ENCODE measurements around the gene SPDYE17.
"Not testable (repeated sequence)": the region's sequence is repeated elsewhere in the genome, so short reads cannot be mapped to it uniquely, and the experiment has no call there.

Gene SPDYE17

GRCh38 chr7:76996932-76997331 is 35.2 kb downstream of the SPDYE17 start:
- H3K27ac ChIP-seq (ENCODE audit: low read length); H3K36me3 ChIP-seq (ENCODE audit: control insufficient read depth, low read depth, low read length); H3K27me3 ChIP-seq (ENCODE audit: control insufficient read depth, insufficient read depth, low read length); H3K9ac ChIP-seq (ENCODE audit: low read length); H3K9me3 ChIP-seq (ENCODE audit: control insufficient read depth, low read depth, low read length); H3K4me1 ChIP-seq (ENCODE audit: control insufficient read depth, low read depth, low read length); H3K4me3 ChIP-seq (ENCODE audit: low read length): not testable (repeated sequence)

DNA sequence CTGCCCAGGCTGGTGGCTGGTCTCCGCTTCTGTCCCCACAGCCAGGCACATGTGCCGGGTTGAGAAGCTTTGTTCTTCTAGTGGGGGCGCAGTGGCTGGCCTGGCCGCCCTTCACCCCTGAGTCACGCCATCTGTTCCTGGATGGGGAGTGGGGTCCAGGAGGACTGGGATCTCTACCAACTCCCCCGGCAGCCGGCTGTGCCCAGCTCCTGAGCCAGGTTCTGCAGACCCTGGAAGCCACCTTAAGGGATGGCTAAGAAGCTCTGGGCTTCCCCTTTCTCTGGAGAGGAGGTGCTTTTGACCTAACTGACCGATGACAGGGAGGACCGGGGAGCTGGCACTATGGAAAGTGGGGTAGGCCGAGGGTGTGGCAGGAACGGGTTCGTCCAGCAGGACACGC is 37.9 kb downstream of the SPDYE17 start:
- H3K9me3 ChIP-seq (ENCODE audit: control insufficient read depth, low read depth, low read length); H3K36me3 ChIP-seq (ENCODE audit: control insufficient read depth, low read depth, low read length); H3K4me3 ChIP-seq (ENCODE audit: low read length); H3K4me1 ChIP-seq (ENCODE audit: control insufficient read depth, low read depth, low read length); H3K27me3 ChIP-seq (ENCODE audit: control insufficient read depth, insufficient read depth, low read length); H3K27ac ChIP-seq (ENCODE audit: low read length); H3K9ac ChIP-seq (ENCODE audit: low read length): not testable (repeated sequence)

- not testable (repeated sequence) for H3K4me3 ChIP-seq (ENCODE audit: low read length); H3K36me3 ChIP-seq (ENCODE audit: control insufficient read depth, low read depth, low read length); H3K9ac ChIP-seq (ENCODE audit: low read length); H3K9me3 ChIP-seq (ENCODE audit: control insufficient read depth, low read depth, low read length); H3K27ac ChIP-seq (ENCODE audit: low read length); H3K4me1 ChIP-seq (ENCODE audit: control insufficient read depth, low read depth, low read length); H3K27me3 ChIP-seq (ENCODE audit: control insufficient read depth, insufficient read depth, low read length)
Observed at GRCh38 chr7:76993831-76994230, 38.3 kb downstream of the SPDYE17 start.

DNA sequence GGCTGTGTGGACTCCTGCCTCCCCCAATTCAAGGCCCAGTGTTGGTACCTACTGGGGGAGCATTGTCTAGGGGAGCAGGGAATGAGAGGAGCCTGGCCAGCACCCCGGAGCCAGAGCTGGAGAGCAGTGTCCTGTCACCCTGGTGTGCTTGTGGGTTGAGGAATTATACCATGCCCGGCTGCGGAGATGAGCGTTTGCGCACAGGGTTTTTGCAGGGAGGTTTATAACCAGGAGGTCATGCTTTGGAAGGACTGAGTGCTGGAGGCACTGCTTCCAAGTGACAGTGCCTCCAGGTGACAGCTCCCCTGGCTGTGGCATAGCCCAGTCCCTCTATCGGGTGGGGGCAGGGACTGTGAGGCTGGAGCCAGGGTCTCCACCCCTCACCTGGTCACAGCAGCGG is 39.3 kb downstream of the SPDYE17 start:
- not testable (repeated sequence) for H3K9me3 ChIP-seq (ENCODE audit: control insufficient read depth, low read depth, low read length); H3K4me3 ChIP-seq (ENCODE audit: low read length); H3K4me1 ChIP-seq (ENCODE audit: control insufficient read depth, low read depth, low read length); H3K36me3 ChIP-seq (ENCODE audit: control insufficient read depth, low read depth, low read length); H3K9ac ChIP-seq (ENCODE audit: low read length); H3K27me3 ChIP-seq (ENCODE audit: control insufficient read depth, insufficient read depth, low read length); H3K27ac ChIP-seq (ENCODE audit: low read length)

DNA sequence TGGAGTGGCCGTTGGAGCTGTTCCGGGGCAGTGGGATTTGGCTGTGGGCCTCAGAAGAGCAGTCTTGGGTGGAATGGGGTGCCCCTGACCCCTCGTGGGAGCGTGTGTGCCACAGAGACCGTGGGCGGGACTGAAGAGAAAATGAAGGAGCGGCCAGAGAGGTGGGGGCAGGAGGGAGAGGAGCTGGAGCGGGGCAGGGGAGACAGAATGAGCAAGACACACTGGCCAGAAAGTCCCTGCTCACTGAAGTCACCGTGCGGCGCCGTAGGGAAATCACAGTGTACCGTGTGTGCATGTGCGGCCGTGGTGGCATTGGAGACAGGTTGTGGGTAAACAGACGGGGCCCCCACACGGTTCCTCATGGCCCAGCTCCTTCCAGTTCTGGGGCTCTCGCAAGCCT is 40.0 kb downstream of the SPDYE17 start:
- not testable (repeated sequence) for H3K9ac ChIP-seq (ENCODE audit: low read length); H3K36me3 ChIP-seq (ENCODE audit: control insufficient read depth, low read depth, low read length); H3K4me1 ChIP-seq (ENCODE audit: control insufficient read depth, low read depth, low read length); H3K4me3 ChIP-seq (ENCODE audit: low read length); H3K27me3 ChIP-seq (ENCODE audit: control insufficient read depth, insufficient read depth, low read length); H3K27ac ChIP-seq (ENCODE audit: low read length); H3K9me3 ChIP-seq (ENCODE audit: control insufficient read depth, low read depth, low read length)

- not testable (repeated sequence) for H3K4me1 ChIP-seq (ENCODE audit: control insufficient read depth, low read depth, low read length); H3K9me3 ChIP-seq (ENCODE audit: control insufficient read depth, low read depth, low read length); H3K27me3 ChIP-seq (ENCODE audit: control insufficient read depth, insufficient read depth, low read length); H3K36me3 ChIP-seq (ENCODE audit: control insufficient read depth, low read depth, low read length); H3K9ac ChIP-seq (ENCODE audit: low read length); H3K27ac ChIP-seq (ENCODE audit: low read length); H3K4me3 ChIP-seq (ENCODE audit: low read length)
Observed at GRCh38 chr7:76990202-76990601, 42.0 kb downstream of the SPDYE17 start.

GRCh38 chr7:76985924-76986717 is 46.0 kb downstream of the SPDYE17 start:
- H3K36me3 ChIP-seq (ENCODE audit: control insufficient read depth, low read depth, low read length); H3K4me3 ChIP-seq (ENCODE audit: low read length); H3K4me1 ChIP-seq (ENCODE audit: control insufficient read depth, low read depth, low read length); H3K27ac ChIP-seq (ENCODE audit: low read length); H3K27me3 ChIP-seq (ENCODE audit: control insufficient read depth, insufficient read depth, low read length); H3K9ac ChIP-seq (ENCODE audit: low read length); H3K9me3 ChIP-seq (ENCODE audit: control insufficient read depth, low read depth, low read length): not testable (repeated sequence)

DNA sequence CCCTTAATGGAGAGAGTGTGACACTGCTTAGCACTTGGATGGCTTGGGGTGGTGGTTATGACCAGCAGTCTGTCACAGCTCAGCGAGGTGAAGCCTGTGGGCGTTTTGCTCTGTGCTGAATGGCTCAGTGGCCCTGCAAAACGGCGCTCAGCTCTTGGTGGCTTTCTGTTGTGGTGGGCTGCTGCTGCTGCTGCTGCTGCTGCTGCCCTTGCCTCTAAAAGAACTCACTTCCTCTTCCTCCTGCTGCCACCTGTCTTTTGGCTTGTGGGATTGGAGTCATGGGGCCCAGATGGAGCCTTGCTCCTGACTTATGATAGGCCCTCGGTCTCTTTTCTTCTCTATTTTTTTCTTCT is 47.4 kb downstream of the SPDYE17 start:
- H3K36me3 ChIP-seq (ENCODE audit: control insufficient read depth, low read depth, low read length); H3K4me3 ChIP-seq (ENCODE audit: low read length): not testable (repeated sequence)

GRCh38 chr7:76983937-76984783 is 48.0 kb downstream of the SPDYE17 start:
- H3K4me1 ChIP-seq (ENCODE audit: control insufficient read depth, low read depth, low read length); H3K27ac ChIP-seq (ENCODE audit: low read length): not testable (repeated sequence)

More for the DNA sequence above, 47.4 kb downstream of the SPDYE17 start:
- H3K9ac ChIP-seq (ENCODE audit: low read length); H3K27me3 ChIP-seq (ENCODE audit: control insufficient read depth, insufficient read depth, low read length); H3K27ac ChIP-seq (ENCODE audit: low read length); H3K9me3 ChIP-seq (ENCODE audit: control insufficient read depth, low read depth, low read length); H3K4me1 ChIP-seq (ENCODE audit: control insufficient read depth, low read depth, low read length): not testable (repeated sequence)

GRCh38 chr7:76983333-76983732 is 48.8 kb downstream of the SPDYE17 start:
- not testable (repeated sequence) for H3K9me3 ChIP-seq (ENCODE audit: control insufficient read depth, low read depth, low read length); H3K4me3 ChIP-seq (ENCODE audit: low read length); H3K9ac ChIP-seq (ENCODE audit: low read length); H3K27me3 ChIP-seq (ENCODE audit: control insufficient read depth, insufficient read depth, low read length); H3K27ac ChIP-seq (ENCODE audit: low read length); H3K4me1 ChIP-seq (ENCODE audit: control insufficient read depth, low read depth, low read length); H3K36me3 ChIP-seq (ENCODE audit: control insufficient read depth, low read depth, low read length)

More at GRCh38 chr7:76983937-76984783, 48.0 kb downstream of the SPDYE17 start:
- not testable (repeated sequence) for H3K36me3 ChIP-seq (ENCODE audit: control insufficient read depth, low read depth, low read length); H3K9ac ChIP-seq (ENCODE audit: low read length); H3K4me3 ChIP-seq (ENCODE audit: low read length); H3K9me3 ChIP-seq (ENCODE audit: control insufficient read depth, low read depth, low read length); H3K27me3 ChIP-seq (ENCODE audit: control insufficient read depth, insufficient read depth, low read length)

DNA sequence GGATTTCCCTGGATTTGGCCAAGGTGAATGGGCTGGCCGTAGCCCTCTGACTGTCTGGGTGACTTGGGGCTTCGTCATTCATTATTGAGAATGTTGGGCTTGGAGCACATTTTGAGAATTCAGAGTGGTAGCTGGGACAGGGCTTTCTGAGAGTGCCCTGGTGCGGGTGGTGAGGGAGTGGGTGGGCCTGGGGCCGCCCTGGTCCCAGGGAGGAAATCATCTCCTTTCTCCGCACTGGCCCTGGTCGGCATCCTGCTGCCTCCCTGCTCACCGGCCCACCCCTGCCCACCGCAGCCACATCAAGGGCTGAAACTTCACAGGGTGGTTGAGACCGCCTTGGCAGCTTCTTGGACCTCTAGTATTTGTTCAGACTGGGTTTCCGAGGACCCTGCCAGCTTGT is 49.7 kb downstream of the SPDYE17 start:
- H3K27ac ChIP-seq (ENCODE audit: low read length); H3K36me3 ChIP-seq (ENCODE audit: control insufficient read depth, low read depth, low read length); H3K27me3 ChIP-seq (ENCODE audit: control insufficient read depth, insufficient read depth, low read length); H3K9me3 ChIP-seq (ENCODE audit: control insufficient read depth, low read depth, low read length); H3K4me3 ChIP-seq (ENCODE audit: low read length); H3K9ac ChIP-seq (ENCODE audit: low read length); H3K4me1 ChIP-seq (ENCODE audit: control insufficient read depth, low read depth, low read length): not testable (repeated sequence)
